Activated naive CD4-positive, alpha-beta T cell treated with anti-CD3 and anti-CD28 coated beads for 36 hours (primary cell): ENCODE measurements around the gene TEAD3. TPM values are rescaled to one million over a fixed set of nuclear protein-coding genes. Genes with fewer than 3 reads are reported as not detected.

Experiments used
- CTCF ChIA-PET: fragments of 350-600 bp; sonication (Branson Sonifier 250); formaldehyde crosslinking; loops from one replicate; lab custom pipeline; 2021; ENCODE audit warnings: antibody characterized with exemption; lab: Charles Lee
- DNase-seq: peaks from one replicate; pipeline ENCODE4 v3.0.0-alpha.2; 2020
- H3K27ac Mint-ChIP-seq: one replicate; pipeline ENCODE4 v1.8.0; 2021; ENCODE audit warnings: mild to moderate bottlenecking, mixed read lengths
- H3K27me3 Mint-ChIP-seq: one replicate; pipeline ENCODE4 v1.8.0; 2021; ENCODE audit warnings: low read depth, mixed read lengths
- H3K36me3 Mint-ChIP-seq: one replicate; pipeline ENCODE4 v1.8.0; 2021; ENCODE audit warnings: low read depth, mixed read lengths
- H3K4me1 Mint-ChIP-seq: one replicate; pipeline ENCODE4 v1.8.0; 2021; ENCODE audit warnings: low read depth, mixed read lengths
- H3K4me3 Mint-ChIP-seq: one replicate; pipeline ENCODE4 v1.8.0; 2021; ENCODE audit warnings: mild to moderate bottlenecking, moderate library complexity, mixed read lengths
- H3K9me3 Mint-ChIP-seq: one replicate; pipeline ENCODE4 v1.8.0; 2021; ENCODE audit warnings: mixed read lengths
- intact Hi-C: fragments of 100-400 bp; cut with micrococcal nuclease; formaldehyde crosslinking; loops from one replicate; pipeline ENCODE4 v1.15.1; 2023
- total RNA-seq, 2 experiments: library from RNA; stranded (reverse); gene quantifications; one replicate each; pipeline ENCODE4 v1.2.3, GENCODE V29; 2021

The TEAD3 gene
- total RNA-seq, 2 experiments from 2014 or later, result 1.1 to 1.4 TPM

GRCh38 chr6:35497571-35498421 lies 917 bp upstream of the TEAD3 start:
- Mint-ChIP-seq H3K27ac (peak overlapping the region; percentile 67), H3K4me3 (peak overlapping the region; percentile 77), H3K9me3 (no peaks in the 10 kb centered on the region), H3K36me3 (no peaks in the 10 kb centered on the region), H3K27me3 (peaks cover 6% of the 10 kb centered on the region), H3K4me1 (peaks cover 14% of the 10 kb centered on the region)
- CTCF ChIA-PET, result interaction anchor here (1.2 to 2.3 kb wide), 3 partner anchors 48 to 239 kb away, joined by 4 to 9 read pairs (median 4); partner anchors contain the start of gene ARMC12
- peak; percentile 69 for DNase-seq
- intact Hi-C loops, result no loop called here

- Mint-ChIP-seq H3K27ac (no peak overlapping the region), H3K4me3 (peak overlapping the region; percentile 67), H3K9me3 (no peaks in the 10 kb centered on the region), H3K27me3 (peaks cover 6% of the 10 kb centered on the region), H3K4me1 (peaks cover 14% of the 10 kb centered on the region), H3K36me3 (no peaks in the 10 kb centered on the region)
- intact Hi-C loops, result no loop called here
- no peak for DNase-seq
- CTCF ChIA-PET, result interaction anchor here (0.5 to 2.3 kb wide), 2 partner anchors 240 to 261 kb away, joined by 3 to 9 read pairs; partner anchors contain the start of gene ARMC12
Observed at GRCh38 chr6:35496036-35496840, 641 bp downstream of the TEAD3 start.

GRCh38 chr6:35495258-35496035 lies 1.4 kb downstream of the TEAD3 start:
- no peak for DNase-seq
- H3K27ac Mint-ChIP-seq, result no peak overlapping the region
- peak overlapping the region; percentile 67 for H3K4me3 Mint-ChIP-seq
- H3K9me3 Mint-ChIP-seq, result no peaks in the 10 kb centered on the region
- CTCF ChIA-PET, result interaction anchor here (0.6 to 0.7 kb wide), 2 partner anchors 18 to 24 kb away, joined by 3 read pairs; no protein-coding TSS in a partner anchor
- no peaks in the 10 kb centered on the region for H3K36me3 Mint-ChIP-seq
- intact Hi-C loops, result no loop called here
- H3K4me1 Mint-ChIP-seq, result peaks cover 14% of the 10 kb centered on the region
- peaks cover 6% of the 10 kb centered on the region for H3K27me3 Mint-ChIP-seq

GRCh38 chr6:35494161-35494563 lies 2.7 kb downstream of the TEAD3 start:
- intact Hi-C loops, result no loop called here
- no peak overlapping the region for H3K4me3 Mint-ChIP-seq
- H3K27ac Mint-ChIP-seq, result no peak overlapping the region
- H3K4me1 Mint-ChIP-seq, result peaks cover 14% of the 10 kb centered on the region
- H3K36me3 Mint-ChIP-seq, result no peaks in the 10 kb centered on the region
- CTCF ChIA-PET, result no interaction called here
- H3K27me3 Mint-ChIP-seq, result peaks cover 6% of the 10 kb centered on the region
- no peak for DNase-seq
- no peaks in the 10 kb centered on the region for H3K9me3 Mint-ChIP-seq

GRCh38 chr6:35493307-35493983 lies 3.4 kb downstream of the TEAD3 start:
- intact Hi-C loops, result no loop called here
- CTCF ChIA-PET, result no interaction called here
- DNase-seq, result no peak
- Mint-ChIP-seq H3K4me3 (no peak overlapping the region), H3K36me3 (no peaks in the 10 kb centered on the region), H3K27me3 (peaks cover 2% of the 10 kb centered on the region), H3K9me3 (no peaks in the 10 kb centered on the region), H3K4me1 (peaks cover 10% of the 10 kb centered on the region), H3K27ac (no peak overlapping the region)

- H3K27me3 Mint-ChIP-seq, result peaks cover under 1% of the 10 kb centered on the region
Observed at GRCh38 chr6:35492974-35493284, 4.0 kb downstream of the TEAD3 start.

GRCh38 chr6:35492258-35492973 lies 4.5 kb downstream of the TEAD3 start:
- no peaks in the 10 kb centered on the region for H3K27me3 Mint-ChIP-seq
- no peaks in the 10 kb centered on the region for H3K9me3 Mint-ChIP-seq
- no peak overlapping the region for H3K27ac Mint-ChIP-seq
- DNase-seq, result no peak
- intact Hi-C loops, result no loop called here
- H3K4me1 Mint-ChIP-seq, result peaks cover 13% of the 10 kb centered on the region
- CTCF ChIA-PET, result interaction anchor here (0.6 to 1.0 kb wide), 2 partner anchors 25 to 99 kb away, joined by 3 read pairs; no protein-coding TSS in a partner anchor
- H3K36me3 Mint-ChIP-seq, result no peaks in the 10 kb centered on the region
- H3K4me3 Mint-ChIP-seq, result no peak overlapping the region

More at GRCh38 chr6:35492974-35493284, 4.0 kb downstream of the TEAD3 start:
- no peak for DNase-seq
- H3K4me1 Mint-ChIP-seq, result peaks cover 12% of the 10 kb centered on the region
- CTCF ChIA-PET, result no interaction called here
- intact Hi-C loops, result no loop called here
- no peaks in the 10 kb centered on the region for H3K9me3 Mint-ChIP-seq
- no peak overlapping the region for H3K4me3 Mint-ChIP-seq
- H3K36me3 Mint-ChIP-seq, result no peaks in the 10 kb centered on the region
- H3K27ac Mint-ChIP-seq, result no peak overlapping the region

- no peak overlapping the region for H3K4me3 Mint-ChIP-seq
- intact Hi-C loops, result no loop called here
- CTCF ChIA-PET, result interaction anchor here (0.6 to 1.0 kb wide), 2 partner anchors 24 to 99 kb away, joined by 3 read pairs; no protein-coding TSS in a partner anchor
- no peaks in the 10 kb centered on the region for H3K36me3 Mint-ChIP-seq
- H3K27ac Mint-ChIP-seq, result no peak overlapping the region
- H3K27me3 Mint-ChIP-seq, result no peaks in the 10 kb centered on the region
- peaks cover 13% of the 10 kb centered on the region for H3K4me1 Mint-ChIP-seq
- no peak for DNase-seq
- H3K9me3 Mint-ChIP-seq, result no peaks in the 10 kb centered on the region
Observed at GRCh38 chr6:35491558-35492257, 5.2 kb downstream of the TEAD3 start.

- Mint-ChIP-seq H3K4me3 (no peak overlapping the region), H3K4me1 (peaks cover 13% of the 10 kb centered on the region), H3K27ac (no peak overlapping the region), H3K36me3 (no peaks in the 10 kb centered on the region), H3K27me3 (no peaks in the 10 kb centered on the region), H3K9me3 (no peaks in the 10 kb centered on the region)
- no peak for DNase-seq
- intact Hi-C loops, result no loop called here
- CTCF ChIA-PET, result no interaction called here
Observed at GRCh38 chr6:35490821-35491557, 5.9 kb downstream of the TEAD3 start.

- H3K4me3 Mint-ChIP-seq, result no peak overlapping the region
- peaks cover 11% of the 10 kb centered on the region for H3K4me1 Mint-ChIP-seq
- no peak for DNase-seq
- no peaks in the 10 kb centered on the region for H3K36me3 Mint-ChIP-seq
- CTCF ChIA-PET, result no interaction called here
- intact Hi-C loops, result no loop called here
- no peaks in the 10 kb centered on the region for H3K27me3 Mint-ChIP-seq
- H3K9me3 Mint-ChIP-seq, result no peaks in the 10 kb centered on the region
- H3K27ac Mint-ChIP-seq, result no peak overlapping the region
Observed at GRCh38 chr6:35489995-35490791, 6.7 kb downstream of the TEAD3 start.
